H9 (cell line): ENCODE measurements around the gene MMP14. TPM values are rescaled to one million over a fixed set of nuclear protein-coding genes. Genes with fewer than 3 reads are reported as not detected.

Experiments
- DNase-seq: peaks from one replicate; pipeline ENCODE4 v3.0.0-alpha.2; 2017
- H2AFZ ChIP-seq: one replicate; pipeline ENCODE4 v1.6.1; 2013; ENCODE audit warnings: mild to moderate bottlenecking, low read length, control low read depth, moderate library complexity
- H2AK5ac ChIP-seq: 2 replicates; pipeline ENCODE4 v1.6.1; 2013; ENCODE audit warnings: low read length, control low read depth, mixed read lengths; ENCODE audit not compliant: insufficient read length
- H2BK120ac ChIP-seq: one replicate; pipeline ENCODE4 v1.6.1; 2013; ENCODE audit warnings: low read depth, mild to moderate bottlenecking, low read length, control low read depth, inconsistent platforms; ENCODE audit not compliant: poor library complexity, severe bottlenecking
- H2BK12ac ChIP-seq: 2 replicates; pipeline ENCODE4 v1.6.1; 2013; ENCODE audit warnings: low read length, control low read depth, mixed read lengths, low read depth; ENCODE audit not compliant: insufficient read length
- H2BK15ac ChIP-seq: 2 replicates; pipeline ENCODE4 v1.6.1; 2013; ENCODE audit warnings: low read depth, low read length, control low read depth
- H2BK20ac ChIP-seq: one replicate; pipeline ENCODE4 v1.6.1; 2013; ENCODE audit warnings: low read depth, mild to moderate bottlenecking, low read length, control low read depth, inconsistent platforms; ENCODE audit not compliant: poor library complexity, severe bottlenecking
- H2BK5ac ChIP-seq: 2 replicates; pipeline ENCODE4 v1.6.1; 2013; ENCODE audit warnings: low read length, control low read depth, mixed read lengths; ENCODE audit not compliant: insufficient read length
- H3K14ac ChIP-seq: 2 replicates; pipeline ENCODE4 v1.6.1; 2013; ENCODE audit warnings: low read length, control low read depth; ENCODE audit not compliant: insufficient read depth
- H3K18ac ChIP-seq: 2 replicates; pipeline ENCODE4 v1.6.1; 2013; ENCODE audit warnings: low read depth, mild to moderate bottlenecking, mixed read lengths, low read length, control low read depth; ENCODE audit not compliant: insufficient read length
- H3K23ac ChIP-seq: 2 replicates; pipeline ENCODE4 v1.6.1; 2013; ENCODE audit warnings: low read length, control low read depth, mixed read lengths, low read depth; ENCODE audit not compliant: insufficient read length
- H3K23me2 ChIP-seq: 2 replicates; pipeline ENCODE4 v1.6.1; 2013; ENCODE audit warnings: low read depth, mild to moderate bottlenecking, mixed read lengths, low read length, control low read depth; ENCODE audit not compliant: insufficient read length, poor library complexity, severe bottlenecking
- H3K27ac ChIP-seq: 2 replicates; pipeline ENCODE4 v1.5.1; 2013; ENCODE audit warnings: low read length, control low read depth, mixed read lengths, low read depth; ENCODE audit not compliant: insufficient read length
- H3K27me3 ChIP-seq: 2 replicates; pipeline ENCODE4 v1.6.1; 2013; ENCODE audit warnings: low read length, control low read depth, inconsistent platforms; ENCODE audit not compliant: insufficient read depth
- H3K4ac ChIP-seq: 2 replicates; pipeline ENCODE4 v1.6.1; 2013; ENCODE audit warnings: low read depth, mild to moderate bottlenecking, control low read depth, inconsistent platforms, low read length, moderate library complexity
- H3K4me1 ChIP-seq: 2 replicates; pipeline ENCODE4 v1.6.1; 2013; ENCODE audit warnings: low read length, control low read depth, inconsistent platforms; ENCODE audit not compliant: insufficient read depth
- H3K4me2 ChIP-seq: 2 replicates; pipeline ENCODE4 v1.6.1; 2013; ENCODE audit warnings: low read length, control low read depth, mixed read lengths; ENCODE audit not compliant: insufficient read length, insufficient read depth
- H3K56ac ChIP-seq: 2 replicates; pipeline ENCODE4 v1.6.1; 2013; ENCODE audit warnings: low read depth, mild to moderate bottlenecking, mixed read lengths, low read length, control low read depth; ENCODE audit not compliant: insufficient read length
- H3K79me1 ChIP-seq: 2 replicates; pipeline ENCODE4 v1.6.1; 2013; ENCODE audit warnings: low read depth, mild to moderate bottlenecking, moderate library complexity, low read length, control low read depth, inconsistent platforms; ENCODE audit not compliant: insufficient read depth, poor library complexity, severe bottlenecking
- H3K79me2 ChIP-seq: 2 replicates; pipeline ENCODE4 v1.6.1; 2013; ENCODE audit warnings: low read length, control low read depth, inconsistent platforms; ENCODE audit not compliant: insufficient read depth
- H3K9ac ChIP-seq: 2 replicates; pipeline ENCODE4 v1.6.1; 2013; ENCODE audit warnings: low read length, control low read depth, mixed read lengths; ENCODE audit not compliant: insufficient read length; ENCODE audit errors: extremely low read depth
- H3K9me3 ChIP-seq: one replicate; pipeline ENCODE4 v1.6.1; 2013; ENCODE audit warnings: low read depth, low read length, inconsistent platforms; ENCODE audit not compliant: control insufficient read depth
- H3T11ph ChIP-seq: one replicate; pipeline ENCODE4 v1.6.1; 2013; ENCODE audit warnings: mild to moderate bottlenecking, low read length, control low read depth, inconsistent platforms
- H4K20me1 ChIP-seq: one replicate; pipeline ENCODE4 v1.6.1; 2013; ENCODE audit not compliant: control insufficient read depth, insufficient read length, insufficient read depth
- H4K5ac ChIP-seq: 2 replicates; pipeline ENCODE4 v1.6.1; 2013; ENCODE audit warnings: low read depth, mild to moderate bottlenecking, mixed read lengths, low read length, control low read depth; ENCODE audit not compliant: insufficient read length
- H4K8ac ChIP-seq: replicated peaks from 2 replicates; pipeline ENCODE4 v1.6.1; 2013; ENCODE audit warnings: low read length, control low read depth, mixed read lengths, low read depth; ENCODE audit not compliant: insufficient read length
- H4K91ac ChIP-seq: 2 replicates; pipeline ENCODE4 v1.6.1; 2013; ENCODE audit warnings: low read depth, mild to moderate bottlenecking, moderate library complexity, mixed read lengths, low read length, control low read depth; ENCODE audit not compliant: insufficient read length
- H3K27ac Mint-ChIP-seq, 3 experiments: 2 replicates in 2 of 3; 3 replicates in 1 of 3; pipeline ENCODE4 v1.8.0; 2020 to 2021; ENCODE audit warnings: mixed read lengths in 3 of 3, mild to moderate bottlenecking in 1 of 3, moderate library complexity in 1 of 3
- H3K27me3 Mint-ChIP-seq: 2 replicates; pipeline ENCODE4 v1.8.0; 2021; ENCODE audit warnings: low read depth, mild to moderate bottlenecking, moderate library complexity, mixed read lengths
- H3K36me3 Mint-ChIP-seq, 3 experiments: 2 replicates in 2 of 3; 3 replicates in 1 of 3; pipeline ENCODE4 v1.8.0; 2020 to 2021; ENCODE audit warnings: low read depth in 3 of 3, mixed read lengths in 3 of 3; ENCODE audit not compliant: insufficient read depth in 1 of 3
- H3K4me1 Mint-ChIP-seq, 2 experiments: 2 replicates each; pipeline ENCODE4 v1.8.0; 2020; ENCODE audit warnings: mixed read lengths in 2 of 2
- H3K4me3 Mint-ChIP-seq, 2 experiments: 2 replicates in 1 of 2; 3 replicates in 1 of 2; pipeline ENCODE4 v1.8.0; 2020 to 2021; ENCODE audit warnings: mild to moderate bottlenecking in 2 of 2, mixed read lengths in 2 of 2, moderate library complexity in 1 of 2
- H3K9me3 Mint-ChIP-seq, 2 experiments: 2 replicates in 1 of 2; 3 replicates in 1 of 2; pipeline ENCODE4 v1.8.0; 2020; ENCODE audit warnings: mild to moderate bottlenecking in 2 of 2, mixed read lengths in 2 of 2, moderate library complexity in 1 of 2
- CTCF ChIP-seq: fragments of 200-600 bp; sonication (generic); conservative IDR thresholded peaks from 3 replicates; pipeline ENCODE4 v1.8.0; 2021; ENCODE audit warnings: antibody characterized with exemption, mild to moderate bottlenecking
- WGBS: extraction: QIAGEN DNeasy Blood & Tissue Kit; methylation state at CpG from one replicate; pipeline ENCODE4 v1.1.7; 2013; ENCODE audit warnings: missing lambda C conversion rate, low lambda C conversion rate, mixed read lengths; ENCODE audit not compliant: insufficient read length; ENCODE audit errors: extremely low coverage; 5-methylcytosine and 5-hydroxymethylcytosine counted together
- total RNA-seq: library from RNA; stranded (reverse); gene quantifications from 2 replicates; pipeline ENCODE4 v1.2.1, GENCODE V29; 2021

MMP14 gene
- total RNA-seq, 1 experiment from 2014 or later, result 56.5 TPM

GRCh38 chr14:22875003-22875747 is 38.8 kb downstream of the MMP14 start:
- no peak overlapping the region for H3T11ph ChIP-seq
- H3K9me3 Mint-ChIP-seq, result no peaks in the 10 kb centered on the region
- WGBS, result no CpG with 5 or more reads among the region's 15 CpGs

More at GRCh38 chr14:22875003-22875747, 38.8 kb downstream of the MMP14 start:
- no peak overlapping the region; a peak in 1 of 5 replicates for H3K4me3 Mint-ChIP-seq
- H3K27me3 Mint-ChIP-seq, result no peaks in the 10 kb centered on the region; the same call in 1 of the 2 replicates
- Histone ChIP-seq H3K23me2 (no peaks in the 10 kb centered on the region), H3K79me2 (no peaks in the 10 kb centered on the region), H2AFZ (no peak overlapping the region), H3K56ac (no peak overlapping the region), H4K8ac (no peak overlapping the region), H3K9ac (no peak overlapping the region), H2BK12ac (no peak overlapping the region), H2BK20ac (no peak overlapping the region), H3K4me1 (peaks cover 4% of the 10 kb centered on the region; the same call in 1 of the 2 replicates), H3K4ac (no peak overlapping the region), H3K14ac (no peak overlapping the region), H3K27me3 (no peaks in the 10 kb centered on the region), H3K27ac (no peak overlapping the region), H2AK5ac (no peak overlapping the region), H2BK5ac (no peak overlapping the region), H3K23ac (no peak overlapping the region), H3K18ac (no peak overlapping the region), H4K20me1 (no peaks in the 10 kb centered on the region), H4K91ac (no peak overlapping the region), H3K4me2 (no peak overlapping the region), H2BK120ac (no peak overlapping the region), H2BK15ac (no peak overlapping the region), H3K9me3 (no peaks in the 10 kb centered on the region), H3K79me1 (no peaks in the 10 kb centered on the region), H4K5ac (no peak overlapping the region)
- H3K27ac Mint-ChIP-seq, result no peak overlapping the region
- H3K4me1 Mint-ChIP-seq, result peaks cover 13 to 14% of the 10 kb centered on the region in 2 experiments
- DNase-seq, result no peak
- peaks cover 0 to 17% (median 5%) of the 10 kb centered on the region in 3 experiments for H3K36me3 Mint-ChIP-seq
- no peak for TF ChIP-seq CTCF
